Amniotic epithelial cell (primary cell): ENCODE data around the gene EXT2.

Experiments
- DNase-seq: peaks from one replicate; pipeline ENCODE4 v3.0.0-alpha.2; 2010; ENCODE audit warnings: low read depth

Gene EXT2

DNA sequence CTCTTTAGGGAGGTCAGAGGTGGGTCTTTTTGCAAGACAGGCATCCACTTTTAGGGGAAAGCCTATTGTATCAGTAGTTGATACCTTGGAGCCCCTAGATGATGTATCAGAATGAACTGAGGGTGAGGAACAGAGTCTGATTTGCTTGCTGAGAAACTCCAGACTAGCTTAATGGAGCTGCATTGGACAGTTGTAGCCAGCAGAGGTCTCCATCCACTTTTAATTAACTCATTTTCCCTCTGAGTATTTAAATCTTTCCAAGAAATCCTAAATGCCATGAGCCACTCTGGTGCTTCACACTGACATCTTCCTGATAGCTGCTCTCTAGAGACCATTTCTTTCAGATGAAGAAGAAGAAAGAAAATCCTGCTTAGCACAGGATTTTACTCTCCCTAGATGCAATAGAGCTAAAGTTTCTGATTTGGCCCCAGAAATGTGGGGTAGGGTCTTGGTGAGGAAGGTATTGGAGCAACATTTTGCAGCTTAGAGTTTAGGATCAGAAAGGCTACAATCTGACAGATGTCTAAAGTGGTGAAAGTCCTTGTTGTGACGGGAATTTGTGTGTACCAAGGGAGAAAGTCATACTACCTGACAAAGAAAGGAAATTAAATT, 38.0 kb downstream of the EXT2 start:
- DNase-seq = peak; percentile 51

DNA sequence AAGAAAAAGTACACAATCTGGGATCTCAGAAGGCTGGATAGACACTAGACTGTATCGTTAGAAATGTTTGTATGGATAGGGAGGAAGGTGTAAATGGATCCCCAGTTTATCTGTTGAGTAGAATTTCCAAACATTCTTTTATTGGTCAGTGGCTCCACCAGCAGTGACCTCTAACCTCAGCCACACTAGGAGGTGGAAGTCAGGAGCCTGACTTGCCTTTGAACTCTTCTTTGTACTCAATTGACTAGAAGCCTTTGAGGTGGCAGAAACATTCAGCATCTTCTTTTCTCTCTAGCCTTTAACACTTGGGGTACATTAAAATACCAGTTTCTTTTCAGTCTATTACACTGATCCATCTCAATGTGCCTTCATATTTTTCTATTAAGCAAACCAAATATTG, 39.1 kb downstream of the EXT2 start:
- no peak for DNase-seq

GRCh38 chr11:44136176-44136945, 40.9 kb downstream of the EXT2 start:
- no peak for DNase-seq

DNA sequence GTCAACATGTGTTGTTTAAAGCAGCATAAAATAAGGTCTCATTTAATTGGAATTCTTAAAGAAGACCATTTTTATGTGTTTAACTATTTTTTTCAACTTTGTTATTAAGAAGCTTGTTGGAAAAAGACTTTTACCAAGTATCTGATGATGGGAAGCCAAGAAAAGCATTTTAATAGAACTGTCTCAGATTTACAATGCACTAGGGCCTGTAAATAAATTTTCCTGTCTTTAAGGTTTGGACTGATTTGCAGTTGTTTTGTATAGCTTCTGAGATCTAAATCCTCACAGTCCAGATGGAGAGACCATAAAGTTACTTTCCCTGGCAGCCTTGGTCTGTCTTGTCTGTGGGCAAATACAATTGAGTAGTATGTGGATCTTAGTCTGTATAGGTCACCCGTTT, 41.6 kb downstream of the EXT2 start:
- DNase-seq = no peak

- DNase-seq = no peak
Measured at GRCh38 chr11:44138286-44138685, 42.8 kb downstream of the EXT2 start.

GRCh38 chr11:44138980-44139379, 43.5 kb downstream of the EXT2 start:
- no peak for DNase-seq

DNA sequence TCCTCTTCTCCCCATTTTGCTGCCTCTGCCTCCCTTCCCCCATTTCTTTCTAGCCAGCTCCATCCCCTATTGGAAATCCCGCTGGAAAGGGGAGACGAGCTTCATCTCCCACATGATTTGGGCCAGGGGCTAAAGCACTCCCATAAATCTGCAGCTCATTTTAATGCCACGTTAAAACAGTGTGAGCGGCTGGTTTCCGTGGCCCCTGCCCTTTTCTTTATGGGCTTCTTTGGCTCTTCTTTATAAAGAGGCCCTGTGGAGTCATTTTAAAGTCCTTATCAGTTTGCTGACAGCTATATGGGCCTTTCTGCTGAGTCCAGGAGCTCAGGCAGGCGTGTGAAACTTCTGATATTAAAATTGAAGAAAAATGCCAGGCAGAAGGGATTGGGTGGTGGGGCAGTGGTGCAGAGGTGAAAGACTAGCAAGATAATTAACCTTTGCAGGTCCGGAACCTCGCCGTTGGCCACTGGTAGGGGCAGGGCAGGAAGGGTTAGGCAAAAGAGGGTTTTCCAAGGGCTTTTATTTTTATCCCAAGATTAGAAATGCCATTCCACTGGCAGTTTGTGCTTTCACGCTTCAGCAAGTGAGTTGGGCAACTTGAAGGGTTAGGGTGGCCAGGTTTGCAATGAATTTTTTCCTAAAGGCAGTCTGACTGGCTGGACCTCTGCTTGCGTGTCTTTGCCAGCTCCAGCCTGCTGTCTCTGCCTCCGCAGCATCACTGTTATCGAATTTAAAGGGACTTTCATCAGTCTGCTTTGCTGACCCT, 44.3 kb downstream of the EXT2 start:
- no peak for DNase-seq

DNA sequence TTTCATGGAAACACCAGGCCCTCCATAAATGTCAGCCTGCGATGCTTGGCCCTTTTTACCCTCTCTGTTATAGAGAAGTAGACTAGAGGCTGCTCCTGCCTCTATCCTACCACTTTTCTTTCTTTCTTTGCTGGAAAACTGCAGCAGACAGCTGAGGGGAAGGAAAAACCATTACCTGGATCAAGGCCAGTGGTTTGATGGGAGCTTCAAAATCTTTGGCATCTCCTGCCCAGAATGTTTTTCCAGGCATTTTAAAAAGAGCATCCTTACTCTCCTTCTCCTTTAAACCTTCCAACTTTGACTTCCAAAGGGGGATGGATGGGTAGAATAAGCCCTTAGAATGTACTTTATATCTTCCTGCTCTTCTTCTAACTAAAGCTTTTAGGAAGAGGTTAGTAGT, 44.9 kb downstream of the EXT2 start:
- DNase-seq = no peak

DNA sequence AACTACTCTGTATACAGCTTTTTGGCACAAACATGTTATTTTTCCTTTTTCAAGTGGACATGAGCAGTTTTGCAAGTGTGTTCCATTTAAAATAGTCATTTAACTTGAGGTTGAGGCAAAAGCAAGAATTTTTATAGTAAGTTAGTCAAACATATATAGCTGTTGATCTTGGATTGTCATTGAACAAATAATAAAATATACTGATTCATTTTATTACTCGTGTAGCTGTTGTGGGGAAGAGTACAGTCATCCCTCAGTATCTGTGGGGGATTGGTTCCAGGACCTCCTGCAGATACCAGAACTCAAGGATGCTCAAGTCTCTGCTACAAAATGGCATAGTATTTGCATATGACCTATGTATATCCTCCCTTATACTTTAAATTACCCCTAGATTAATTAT, 45.3 kb downstream of the EXT2 start:
- no peak for DNase-seq

GRCh38 chr11:44143987-44144909, 48.8 kb downstream of the EXT2 start:
- DNase-seq = no peak

GRCh38 chr11:44145011-44145775, 49.7 kb downstream of the EXT2 start:
- DNase-seq = no peak

- no peak for DNase-seq
Measured at GRCh38 chr11:44146931-44147330, 51.5 kb downstream of the EXT2 start.

- no peak for DNase-seq
Measured at GRCh38 chr11:44147751-44148150, 52.3 kb downstream of the EXT2 start.

DNA sequence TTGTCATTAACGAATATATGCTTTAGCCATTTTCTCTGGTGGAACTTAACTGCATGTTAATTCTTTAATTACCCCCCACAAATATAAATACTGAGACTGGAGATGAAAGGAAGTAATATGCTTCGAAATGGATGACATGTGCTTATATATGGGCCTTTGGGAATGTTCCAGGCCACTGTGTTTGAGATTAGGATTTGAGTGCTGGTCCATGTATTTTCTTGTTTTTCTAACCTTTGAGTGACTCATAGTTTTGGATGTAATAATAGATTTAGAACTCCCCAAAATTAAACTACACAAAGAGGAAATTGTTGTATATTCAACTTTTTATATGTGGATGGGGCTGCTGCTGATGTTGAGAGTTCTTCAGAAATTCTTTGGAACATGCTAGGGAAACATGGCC, 54.2 kb downstream of the EXT2 start:
- peak; percentile 8 for DNase-seq

DNA sequence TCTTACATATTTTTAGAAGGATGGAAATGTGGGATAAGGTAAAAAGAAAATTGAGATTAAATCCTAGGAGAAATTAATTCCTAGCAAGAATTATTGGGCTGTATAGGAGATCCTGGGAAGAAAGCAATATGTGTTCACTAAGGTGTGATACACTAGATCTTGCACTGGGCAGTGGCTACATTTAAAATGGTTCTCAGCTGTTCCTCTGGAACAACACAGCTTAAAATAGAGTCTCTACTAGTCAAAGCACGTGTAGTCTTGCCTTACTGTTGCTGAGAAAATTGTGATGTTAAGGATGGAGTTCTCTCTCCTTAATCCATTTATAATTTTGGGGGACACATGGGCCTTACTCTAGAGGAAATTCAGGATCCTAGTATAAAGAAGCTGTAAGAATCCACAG, 54.9 kb downstream of the EXT2 start:
- no peak for DNase-seq

GRCh38 chr11:44157019-44157418, 61.5 kb downstream of the EXT2 start:
- DNase-seq = no peak

GRCh38 chr11:44158384-44158783, 62.9 kb downstream of the EXT2 start:
- DNase-seq = no peak

GRCh38 chr11:44159848-44160721, 64.6 kb downstream of the EXT2 start:
- no peak for DNase-seq

GRCh38 chr11:44162004-44162403, 66.5 kb downstream of the EXT2 start:
- no peak for DNase-seq

GRCh38 chr11:44162662-44163061, 67.2 kb downstream of the EXT2 start:
- DNase-seq = no peak
